MCF 10A (cell line): Measurements from ENCODE around the gene MIER2. TPM values are rescaled to one million over a fixed set of nuclear protein-coding genes. Genes with fewer than 3 reads are reported as not detected.

Experiments
- BruUV-seq: library from RNA; stranded (reverse); fragments of 400-500 nt; replicated peaks from 2 replicates; lab custom pipeline; 2021; lab: Mats Ljungman, UMichigan
- CTCF ChIA-PET: fragments of 300-600 bp; sonication (Branson Sonifier 250); formaldehyde crosslinking; extraction: SDS; loops from one replicate; lab custom pipeline; 2021; ENCODE audit warnings: antibody characterized with exemption, inconsistent platforms; lab: Yijun Ruan, JAX
- POLR2A ChIA-PET: fragments of 300-600, 350-650 bp; sonication (Branson Sonifier 250); formaldehyde crosslinking; extraction: SDS; loops from one replicate; lab custom pipeline; 2020; ENCODE audit warnings: antibody characterized with exemption, inconsistent platforms; lab: Yijun Ruan, JAX
- DNase-seq: peaks from one replicate; pipeline ENCODE4 v3.0.0-alpha.2; 2018; ENCODE audit not compliant: unreplicated experiment
- H3K27ac Mint-ChIP-seq: one replicate; pipeline ENCODE4 v1.8.0; 2022; ENCODE audit warnings: mild to moderate bottlenecking, low read depth, mixed read lengths; ENCODE audit not compliant: unreplicated experiment
- H3K27me3 Mint-ChIP-seq: one replicate; pipeline ENCODE4 v1.8.0; 2022; ENCODE audit warnings: mixed read lengths; ENCODE audit not compliant: insufficient read depth, unreplicated experiment
- H3K36me3 Mint-ChIP-seq: one replicate; pipeline ENCODE4 v1.8.0; 2022; ENCODE audit warnings: mild to moderate bottlenecking, moderate library complexity, mixed read lengths; ENCODE audit not compliant: insufficient read depth, unreplicated experiment
- H3K4me1 Mint-ChIP-seq: one replicate; pipeline ENCODE4 v1.8.0; 2022; ENCODE audit warnings: mixed read lengths; ENCODE audit not compliant: insufficient read depth, unreplicated experiment
- H3K4me3 Mint-ChIP-seq: one replicate; pipeline ENCODE4 v1.8.0; 2022; ENCODE audit warnings: mild to moderate bottlenecking, moderate library complexity, mixed read lengths; ENCODE audit not compliant: unreplicated experiment
- H3K9me3 Mint-ChIP-seq: one replicate; pipeline ENCODE4 v1.8.0; 2022; ENCODE audit warnings: mixed read lengths; ENCODE audit not compliant: unreplicated experiment
- intact Hi-C: fragments of 100-400 bp; cut with micrococcal nuclease; formaldehyde crosslinking; loops from 2 replicates; pipeline ENCODE4 v1.14.1; 2022
- total RNA-seq: library from RNA; stranded (reverse); gene quantifications from 2 replicates; pipeline ENCODE4 v1.2.3, GENCODE V29; 2022
- TF ChIP-seq, protein P1 (sequence below): fragments of 200-600 bp; IDR thresholded peaks from one replicate; pipeline ENCODE4 v1.8.0; 2022; ENCODE audit warnings: antibody characterized with exemption, mild to moderate bottlenecking; ENCODE audit not compliant: unreplicated experiment

The MIER2 gene
- total RNA-seq, 1 experiment from 2014 or later, result 24.2 TPM

DNA sequence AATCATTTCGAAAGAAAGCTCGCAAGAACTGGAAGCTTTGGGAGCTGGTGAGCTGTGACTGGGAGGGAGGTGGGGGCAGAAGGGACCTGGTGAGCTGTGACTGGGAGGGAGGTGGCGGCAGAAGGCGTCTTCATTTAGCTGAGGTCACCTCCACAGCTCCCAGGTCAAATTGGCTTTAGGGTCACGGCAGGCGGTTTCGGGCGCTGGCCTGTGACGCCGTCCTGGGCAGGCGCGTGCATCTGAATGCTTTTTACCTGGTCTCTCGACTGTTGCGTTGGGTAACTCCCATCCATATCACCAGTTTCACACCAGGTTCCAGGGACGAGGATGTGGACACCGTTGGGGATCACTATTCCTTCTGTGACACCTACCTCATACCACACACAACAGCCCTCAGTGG, 35.2 kb upstream of the MIER2 start:
- Mint-ChIP-seq H3K9me3 (peaks cover 5% of the 10 kb centered on the region), H3K36me3 (no peaks in the 10 kb centered on the region), H3K27ac (no peak overlapping the region), H3K27me3 (no peaks in the 10 kb centered on the region), H3K4me1 (peaks cover 13% of the 10 kb centered on the region), H3K4me3 (no peak overlapping the region)
- TF ChIP-seq, protein P1, sequence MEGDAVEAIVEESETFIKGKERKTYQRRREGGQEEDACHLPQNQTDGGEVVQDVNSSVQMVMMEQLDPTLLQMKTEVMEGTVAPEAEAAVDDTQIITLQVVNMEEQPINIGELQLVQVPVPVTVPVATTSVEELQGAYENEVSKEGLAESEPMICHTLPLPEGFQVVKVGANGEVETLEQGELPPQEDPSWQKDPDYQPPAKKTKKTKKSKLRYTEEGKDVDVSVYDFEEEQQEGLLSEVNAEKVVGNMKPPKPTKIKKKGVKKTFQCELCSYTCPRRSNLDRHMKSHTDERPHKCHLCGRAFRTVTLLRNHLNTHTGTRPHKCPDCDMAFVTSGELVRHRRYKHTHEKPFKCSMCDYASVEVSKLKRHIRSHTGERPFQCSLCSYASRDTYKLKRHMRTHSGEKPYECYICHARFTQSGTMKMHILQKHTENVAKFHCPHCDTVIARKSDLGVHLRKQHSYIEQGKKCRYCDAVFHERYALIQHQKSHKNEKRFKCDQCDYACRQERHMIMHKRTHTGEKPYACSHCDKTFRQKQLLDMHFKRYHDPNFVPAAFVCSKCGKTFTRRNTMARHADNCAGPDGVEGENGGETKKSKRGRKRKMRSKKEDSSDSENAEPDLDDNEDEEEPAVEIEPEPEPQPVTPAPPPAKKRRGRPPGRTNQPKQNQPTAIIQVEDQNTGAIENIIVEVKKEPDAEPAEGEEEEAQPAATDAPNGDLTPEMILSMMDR, result no peak
- ChIA-PET POLR2A (interaction anchor here (0.7 kb wide), 1 partner anchor 37 kb away, joined by 6 read pairs; no protein-coding TSS in a partner anchor), CTCF (no interaction called here)
- DNase-seq, result no peak
- intact Hi-C loops, result loop anchor here (10.0 kb wide), 1 partner anchor 125 kb away; the partner anchor contains the start of gene TPGS1
- BruUV-seq, result no TSS peak

DNA sequence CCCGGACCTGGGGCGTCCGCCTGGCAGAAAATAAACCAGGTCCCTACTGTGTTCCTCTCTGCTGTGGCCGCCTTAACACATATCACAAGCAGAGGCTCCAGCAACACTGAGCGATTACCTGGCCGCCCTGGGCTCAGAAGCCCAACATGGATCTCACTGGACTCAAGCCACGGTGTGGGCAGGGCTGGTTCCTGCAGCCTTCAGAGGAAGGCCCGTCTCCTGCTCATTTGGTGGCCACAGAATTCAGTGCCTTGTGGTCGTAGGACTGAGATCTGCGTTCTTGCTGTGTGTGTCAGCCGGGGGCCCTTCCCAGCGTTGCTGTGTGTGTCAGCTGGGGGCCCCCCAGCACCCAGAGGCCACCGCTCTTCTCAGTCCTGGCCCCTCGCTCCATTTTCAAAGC, 34.1 kb upstream of the MIER2 start:
- H3K4me1 Mint-ChIP-seq, result peaks cover 17% of the 10 kb centered on the region
- ChIA-PET POLR2A (no interaction called here), CTCF (no interaction called here)
- BruUV-seq, result no TSS peak
- H3K9me3 Mint-ChIP-seq, result peaks cover 5% of the 10 kb centered on the region
- intact Hi-C loops, result no loop called here
- no peaks in the 10 kb centered on the region for H3K27me3 Mint-ChIP-seq
- H3K36me3 Mint-ChIP-seq, result no peaks in the 10 kb centered on the region
- TF ChIP-seq, protein P1, result no peak
- no peak for DNase-seq
- no peak overlapping the region for H3K27ac Mint-ChIP-seq
- no peak overlapping the region for H3K4me3 Mint-ChIP-seq

DNA sequence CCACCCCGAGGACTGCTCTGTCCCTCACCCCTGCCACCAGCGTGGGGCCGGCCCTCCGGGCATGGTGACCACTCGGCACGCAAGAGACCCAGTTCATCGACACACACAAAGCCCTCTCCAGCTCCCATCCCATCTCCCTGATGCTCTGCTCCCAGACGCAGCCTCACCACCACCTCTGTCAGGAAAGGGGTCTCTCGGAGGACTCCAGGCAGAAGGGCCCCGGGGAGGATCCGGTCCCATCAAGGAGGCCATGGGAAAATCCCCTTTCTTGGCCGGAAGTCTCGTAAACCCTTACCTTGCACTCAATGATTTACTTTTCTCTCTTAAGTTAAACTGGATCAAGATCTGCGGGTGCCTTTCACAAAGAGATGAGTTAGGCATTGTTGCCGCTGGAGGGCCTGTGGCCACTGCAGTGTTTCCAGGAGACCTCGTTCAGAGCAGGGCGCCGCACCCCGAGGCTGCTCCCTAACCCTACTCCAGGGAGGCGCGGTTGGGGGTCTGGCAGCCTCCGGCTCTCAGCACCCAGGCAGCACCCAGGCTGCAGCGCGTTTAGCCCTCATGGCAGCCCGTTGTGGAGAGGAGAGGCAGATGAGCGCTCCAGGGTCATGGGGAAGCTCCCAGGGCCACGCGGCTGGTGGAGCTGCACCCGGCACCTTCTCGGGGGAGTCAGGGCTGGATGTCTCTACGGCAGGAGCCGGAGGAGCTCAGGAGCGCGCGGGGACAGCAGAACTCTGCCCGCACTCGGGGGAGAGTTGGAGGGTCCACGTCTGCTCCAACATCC, 33.4 kb upstream of the MIER2 start:
- peaks cover 17% of the 10 kb centered on the region for H3K4me1 Mint-ChIP-seq
- no peak for DNase-seq
- H3K27me3 Mint-ChIP-seq, result no peaks in the 10 kb centered on the region
- H3K36me3 Mint-ChIP-seq, result no peaks in the 10 kb centered on the region
- CTCF ChIA-PET, result no interaction called here
- POLR2A ChIA-PET, result no interaction called here
- intact Hi-C loops, result no loop called here
- H3K9me3 Mint-ChIP-seq, result peaks cover 5% of the 10 kb centered on the region
- H3K4me3 Mint-ChIP-seq, result no peak overlapping the region
- TF ChIP-seq, protein P1, result no peak
- no peak overlapping the region for H3K27ac Mint-ChIP-seq
- no TSS peak for BruUV-seq

DNA sequence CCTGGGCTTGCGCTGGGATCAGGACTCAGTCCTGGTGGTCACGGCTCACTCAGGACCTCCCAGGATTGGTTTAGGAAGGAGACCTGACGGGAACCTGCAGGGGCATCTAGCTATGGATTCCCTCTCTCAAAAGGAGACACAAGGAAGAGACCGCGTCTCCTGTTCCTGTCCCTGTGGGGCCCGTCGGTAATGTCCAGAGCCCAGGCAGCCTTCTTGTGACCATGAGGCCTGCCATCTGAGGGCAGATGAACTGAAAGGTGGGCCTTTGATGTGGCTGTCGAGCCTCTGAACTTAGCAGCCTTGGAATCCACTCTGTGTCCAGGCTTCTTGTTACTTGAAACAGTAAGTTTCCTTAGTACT, 31.5 kb upstream of the MIER2 start:
- H3K9me3 Mint-ChIP-seq, result peaks cover 5% of the 10 kb centered on the region
- peaks cover 10% of the 10 kb centered on the region for H3K4me1 Mint-ChIP-seq
- H3K27me3 Mint-ChIP-seq, result no peaks in the 10 kb centered on the region
- no peak overlapping the region for H3K4me3 Mint-ChIP-seq
- no TSS peak for BruUV-seq
- ChIA-PET CTCF (no interaction called here), POLR2A (no interaction called here)
- no peaks in the 10 kb centered on the region for H3K36me3 Mint-ChIP-seq
- no peak overlapping the region for H3K27ac Mint-ChIP-seq
- no peak for DNase-seq
- intact Hi-C loops, result no loop called here
- TF ChIP-seq, protein P1, result no peak
